Nucleus accumbens (tissue), 56 donors: ENCODE results near the gene PPP1R18.

ENCODE experiments used
- DNase-seq, 56 donors: peaks; one replicate each; lab custom pipeline; 2025; lab: John Stamatoyannopoulos, UW

Gene PPP1R18

GRCh38 chr6:30686009-30686907 lies at the start of gene PPP1R18:
Gene PPP1R18, minus strand, starts transcription at chr6:30686645. Its CDS starts 627 bp downstream, at chr6:30686018.
- peak in 36 of 56 donors; percentile 12 to 68 (median 36) for DNase-seq

GRCh38 chr6:30735668-30736314 lies 49.3 kb upstream of the PPP1R18 start:
- DNase-seq = no peak

- no peak for DNase-seq
Observed at GRCh38 chr6:30732237-30732943, 45.9 kb upstream of the PPP1R18 start.

- peak in 37 of 56 donors; percentile 5 to 76 (median 39) for DNase-seq
Observed at GRCh38 chr6:30730601-30731435, 44.4 kb upstream of the PPP1R18 start.

GRCh38 chr6:30727920-30728553 lies 41.6 kb upstream of the PPP1R18 start:
- DNase-seq = no peak

- no peak for DNase-seq
Observed at GRCh38 chr6:30726506-30727413, 40.3 kb upstream of the PPP1R18 start.

GRCh38 chr6:30725713-30726505 lies 39.5 kb upstream of the PPP1R18 start:
- no peak for DNase-seq

- no peak for DNase-seq
Observed at GRCh38 chr6:30724906-30725667, 38.6 kb upstream of the PPP1R18 start.

- DNase-seq = peak in 1 of 56 donors; percentile 45
Observed at GRCh38 chr6:30723843-30724741, 37.6 kb upstream of the PPP1R18 start.

GRCh38 chr6:30723159-30723842 lies 36.9 kb upstream of the PPP1R18 start:
- peak in 1 of 56 donors; percentile 45 for DNase-seq

GRCh38 chr6:30722280-30723112 lies 36.1 kb upstream of the PPP1R18 start:
- DNase-seq = peak in 51 of 56 donors; percentile 13 to 91 (median 65)

GRCh38 chr6:30722025-30722279 lies 35.5 kb upstream of the PPP1R18 start:
- peak in 3 of 56 donors; percentile 24 to 53 (median 31) for DNase-seq

GRCh38 chr6:30721198-30722024 lies 35.0 kb upstream of the PPP1R18 start:
- peak in 55 of 56 donors; percentile 49 to 93 (median 80) for DNase-seq
